Posterior vena cava (tissue), 2 donors: ENCODE data around the gene TMEM191B. TPM values are rescaled to one million over a fixed set of nuclear protein-coding genes. Genes with fewer than 3 reads are reported as not detected.
"Not testable (repeated sequence)": the region's sequence is repeated elsewhere in the genome, so short reads cannot be mapped to it uniquely, and the experiment has no call there.

Experiments
- DNase-seq: peaks from one replicate; pipeline ENCODE4 v3.0.0-alpha.2; 2020; ENCODE audit warnings: low spot score
- intact Hi-C, 2 donors: fragments of 100-400 bp; cut with DNase I; formaldehyde crosslinking; loops; one replicate each; pipeline versions ENCODE4 v1.14.1 to v1.14.2; 2022 to 2023
- total RNA-seq, 2 donors: library from RNA; stranded (reverse); fragmentation: NEBNext Ultra II Directional; extraction: Animal tissue kit (Norgen Biotek cat#: 25700); gene quantifications; one replicate each; pipeline ENCODE4 v1.2.1, GENCODE V29; 2021
- donor health status: DM: yes; HTN: yes; CAD: no.
- donor health status: DM: yes; HTN: yes; CAD: no.

TMEM191B gene
- total RNA-seq, 2 donors from 2014 or later = 0.62 to 1.2 TPM

DNA sequence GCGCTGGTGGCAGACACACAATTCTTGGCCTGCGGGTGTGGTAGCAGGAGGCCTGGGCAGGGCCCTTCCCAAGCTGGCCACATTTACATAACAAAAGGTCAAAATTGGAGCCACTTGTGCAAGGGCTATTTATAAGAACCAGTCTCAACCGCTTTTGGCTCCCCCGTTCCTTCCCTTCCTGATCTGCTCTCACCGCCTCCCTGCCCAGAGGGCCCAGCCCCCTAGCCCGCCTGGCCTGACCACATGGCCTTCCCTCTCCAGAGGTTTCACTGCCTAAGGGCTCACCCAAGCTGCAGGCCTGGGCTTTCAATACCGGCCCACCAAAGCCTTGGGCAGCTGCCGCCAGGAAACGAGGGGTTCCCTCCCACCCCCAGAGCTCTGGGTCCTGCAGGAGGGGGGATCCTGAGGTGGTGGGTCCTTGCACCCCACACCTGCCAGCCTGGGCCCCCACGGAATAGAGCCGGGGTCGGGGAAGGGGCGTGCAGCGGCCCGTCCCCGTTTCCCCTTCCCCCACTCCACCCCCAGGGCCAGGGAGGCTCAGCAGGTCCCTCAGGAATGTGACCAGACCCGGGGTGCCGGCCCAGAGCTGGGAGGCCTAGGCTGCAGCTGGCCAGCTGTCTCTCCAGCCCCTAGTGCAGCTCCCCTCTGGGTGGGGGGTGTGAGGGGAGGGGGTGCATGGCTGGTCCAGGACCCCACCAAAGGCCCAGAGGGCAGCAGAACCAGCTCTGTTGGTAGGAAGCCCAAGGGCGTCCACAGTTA, 25.4 kb downstream of the TMEM191B start:
- intact Hi-C loops, DNase-seq: not testable (repeated sequence)

DNA sequence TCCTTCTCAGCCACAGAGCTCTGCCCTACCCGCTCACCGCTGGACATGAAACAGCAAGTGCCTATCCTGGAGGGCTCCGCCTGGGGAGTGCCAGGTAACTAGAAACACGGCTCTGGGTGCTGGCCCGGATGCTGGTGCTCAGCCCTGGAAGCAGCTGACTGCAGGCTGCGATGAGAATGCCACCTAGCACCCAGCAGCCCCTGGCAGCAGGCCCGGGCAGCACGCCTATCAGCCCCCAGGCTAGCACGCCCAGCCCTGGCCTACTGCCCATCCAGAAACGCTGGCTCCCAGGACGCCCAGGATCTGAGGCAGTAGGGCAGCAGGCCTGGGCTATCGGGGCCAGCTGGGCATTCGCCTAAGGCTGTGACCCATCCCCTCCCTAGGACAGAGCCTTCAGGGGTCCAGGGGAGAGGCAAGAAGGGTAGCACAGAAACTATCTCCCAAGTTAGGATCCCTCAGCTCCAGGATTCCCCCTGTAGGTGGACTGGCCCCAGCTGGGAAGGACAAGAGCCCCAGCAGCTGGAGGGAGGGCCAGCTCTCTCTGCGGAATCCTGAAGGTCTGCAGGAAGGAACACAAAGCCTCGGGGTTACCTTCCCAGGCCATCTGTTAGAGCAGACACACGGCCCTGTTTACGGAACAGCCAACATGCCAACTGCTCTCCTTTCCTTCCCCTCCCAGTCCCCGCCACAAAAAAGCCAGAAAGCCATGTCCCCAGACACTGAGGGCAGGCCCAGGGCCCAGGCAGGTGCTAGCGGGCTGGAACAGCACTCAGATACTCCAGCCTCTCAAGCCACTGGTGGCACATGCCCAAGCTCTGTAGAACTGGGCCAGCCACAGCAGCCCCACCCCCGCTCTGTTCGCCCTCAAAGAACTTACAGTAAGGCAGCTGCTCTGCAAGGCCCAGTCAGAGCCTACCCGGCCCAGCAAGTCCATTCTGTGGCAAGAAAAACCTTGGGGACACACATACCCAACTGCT, 27.0 kb downstream of the TMEM191B start:
- DNase-seq, intact Hi-C loops: not testable (repeated sequence)

DNA sequence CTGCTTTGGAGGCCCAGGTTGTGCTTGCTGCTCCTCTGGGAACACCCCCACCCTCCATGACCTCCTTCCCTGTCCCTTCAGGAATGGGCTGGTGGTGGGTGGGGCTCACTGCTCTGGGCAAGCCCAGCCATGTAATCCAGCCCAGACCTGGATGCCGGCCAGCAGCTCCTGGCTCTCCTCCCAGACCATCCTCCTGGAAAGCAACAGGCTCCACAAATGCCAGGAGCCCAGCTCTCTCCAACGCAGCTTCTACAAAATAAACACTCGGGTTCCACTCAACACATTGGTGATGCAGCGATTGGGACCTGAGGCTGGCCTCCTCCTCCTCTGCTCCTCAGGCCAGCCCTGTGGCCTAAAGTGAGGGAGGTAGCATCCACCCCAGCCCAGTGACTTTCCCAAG, 30.9 kb downstream of the TMEM191B start:
- intact Hi-C loops, DNase-seq: not testable (repeated sequence)

DNA sequence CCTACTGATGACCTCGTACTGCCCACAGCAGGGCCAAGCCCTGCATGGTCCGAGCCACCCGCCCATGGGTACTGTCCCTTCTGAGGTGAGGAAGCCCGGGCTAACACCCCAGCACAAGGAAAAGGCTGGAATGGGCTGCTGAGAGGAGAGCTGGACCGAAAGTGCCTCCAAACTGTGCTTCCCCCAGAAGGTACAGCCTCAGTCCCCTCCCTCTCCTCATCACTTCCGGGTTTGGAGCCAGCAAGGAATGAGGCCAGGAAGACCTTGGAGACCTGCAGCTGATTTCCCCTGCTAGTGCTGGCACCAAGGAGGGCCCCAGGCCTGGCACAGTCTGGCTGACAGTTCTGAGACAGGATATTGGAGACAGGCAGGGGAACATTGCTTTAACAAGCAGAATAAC, 31.3 kb downstream of the TMEM191B start:
- DNase-seq, intact Hi-C loops: not testable (repeated sequence)

DNA sequence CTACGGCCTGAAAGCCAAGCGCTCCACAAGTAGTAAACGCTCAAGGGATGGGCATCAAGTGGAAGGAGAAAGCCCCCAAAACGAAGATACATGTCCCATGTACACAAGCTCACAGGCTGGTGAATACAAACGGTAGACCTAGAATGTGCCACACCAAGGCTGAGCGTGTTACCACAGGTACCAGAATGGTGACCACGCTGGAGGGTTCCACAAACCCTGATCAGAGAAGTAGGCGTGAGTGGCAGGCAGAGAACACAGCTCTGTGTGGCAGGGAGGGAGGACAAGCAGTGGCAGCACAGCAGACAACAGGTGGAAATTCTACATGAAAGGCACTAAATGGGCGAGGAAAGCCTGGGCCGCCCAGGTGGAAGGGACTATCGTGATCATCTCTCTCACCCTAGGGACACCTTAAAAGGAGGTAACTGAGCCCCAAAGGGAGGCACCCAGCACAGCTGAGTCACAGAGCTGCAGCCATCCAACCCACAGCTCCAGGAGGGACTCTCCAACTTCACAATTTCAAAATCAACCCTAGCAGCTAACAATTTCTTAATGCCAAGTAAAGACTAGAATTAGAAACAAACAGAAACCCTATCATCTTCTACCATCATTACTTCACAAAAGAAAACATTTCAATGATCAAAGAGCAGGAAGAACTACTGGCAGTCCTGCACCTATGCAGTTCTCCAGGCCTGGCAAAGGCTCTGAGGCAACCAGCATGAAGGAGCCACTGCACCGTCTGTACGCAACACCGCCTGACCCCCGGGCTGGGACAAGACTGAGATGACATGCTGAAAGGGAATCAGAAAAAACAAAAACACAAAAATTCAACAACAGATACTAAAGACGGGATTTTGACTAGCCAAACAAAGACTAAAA, 32.7 kb downstream of the TMEM191B start:
- DNase-seq, intact Hi-C loops: not testable (repeated sequence)

DNA sequence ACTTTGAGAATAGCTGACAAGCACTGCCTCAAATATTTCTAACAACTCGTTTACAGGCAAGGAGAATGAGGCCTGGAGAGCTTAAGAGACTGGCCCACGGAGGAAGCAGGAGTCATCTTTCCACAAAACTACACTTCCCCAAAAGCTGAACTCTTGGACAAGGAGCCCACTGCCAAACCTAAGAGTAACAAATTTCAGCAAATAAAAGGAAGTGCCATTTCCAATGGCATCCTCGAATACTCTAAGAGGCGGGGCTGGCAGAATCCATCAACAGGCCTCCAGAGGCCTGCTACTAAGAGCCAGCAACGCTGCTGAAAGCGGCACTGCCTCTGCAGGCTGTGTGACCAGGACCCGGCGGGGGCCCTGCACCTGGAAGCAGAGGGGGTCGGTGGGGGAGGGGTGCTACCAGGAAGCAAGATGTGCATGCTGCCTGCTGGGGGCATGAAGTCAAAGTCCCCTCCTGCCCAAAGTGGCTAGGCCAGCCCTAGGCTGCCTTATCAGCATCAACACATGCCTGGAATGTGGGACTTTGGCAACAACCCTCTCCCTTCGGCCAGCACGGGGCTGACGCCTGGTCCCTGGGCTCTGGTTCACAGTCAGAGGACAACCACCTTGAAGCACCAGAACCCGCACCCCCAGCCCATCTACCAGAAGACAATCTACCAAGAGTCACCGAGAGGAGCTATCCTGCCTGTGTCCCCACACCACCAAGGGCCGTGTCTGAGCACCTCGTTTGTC, 43.1 kb downstream of the TMEM191B start:
- DNase-seq, intact Hi-C loops: not testable (repeated sequence)

DNA sequence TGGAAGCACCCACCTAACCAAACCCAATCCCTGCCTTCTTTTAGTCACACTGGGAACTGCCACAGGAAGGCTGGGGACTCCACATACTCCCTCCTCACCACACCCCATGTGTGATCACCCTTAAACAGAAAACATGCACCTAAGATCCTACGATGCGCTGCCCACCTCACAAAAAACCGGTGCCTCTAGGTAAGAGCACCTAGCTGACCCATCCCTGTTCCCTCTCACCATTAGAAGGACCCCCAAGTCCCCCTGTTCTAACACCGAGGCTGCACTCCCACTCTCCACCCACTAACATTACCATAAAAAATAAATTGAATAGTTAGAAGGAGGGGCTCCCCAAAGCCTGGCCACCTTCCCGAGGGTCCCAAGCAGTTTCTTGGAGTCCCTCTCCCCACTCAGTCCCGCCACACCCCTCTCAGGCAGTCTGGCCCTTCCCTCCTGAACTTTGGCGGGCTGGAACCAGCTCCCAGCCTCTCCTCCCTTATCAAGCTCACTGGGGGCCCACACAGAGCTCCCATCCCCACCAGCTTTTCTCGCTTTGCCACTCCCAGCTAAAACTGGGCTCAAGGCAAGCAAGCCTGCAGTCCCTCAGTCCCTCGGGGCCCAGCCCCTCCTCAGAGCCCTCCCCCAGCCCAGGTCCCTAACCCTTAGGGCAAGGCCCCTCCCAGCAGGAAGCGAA, 46.0 kb downstream of the TMEM191B start:
- intact Hi-C loops, DNase-seq: not testable (repeated sequence)

DNA sequence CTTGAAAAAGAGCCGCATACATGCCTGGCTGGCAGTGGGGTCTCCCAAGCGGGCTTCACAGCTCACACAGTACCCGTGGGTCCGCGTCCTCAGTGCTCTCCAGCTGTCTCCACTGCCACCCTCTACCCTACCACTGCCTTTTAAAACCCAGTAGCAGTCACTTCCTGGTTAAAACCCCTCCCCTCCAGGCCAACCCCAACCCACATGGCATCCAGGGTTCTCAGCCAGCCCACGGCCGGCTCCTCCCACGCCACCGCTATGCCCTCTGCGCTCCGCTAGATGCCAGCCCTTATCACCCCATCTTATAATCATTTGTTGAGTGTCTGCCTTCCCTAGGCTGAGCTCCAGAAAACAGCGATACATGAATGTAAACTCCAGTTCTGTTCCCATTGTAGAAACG, 47.0 kb downstream of the TMEM191B start:
- intact Hi-C loops, DNase-seq: not testable (repeated sequence)

DNA sequence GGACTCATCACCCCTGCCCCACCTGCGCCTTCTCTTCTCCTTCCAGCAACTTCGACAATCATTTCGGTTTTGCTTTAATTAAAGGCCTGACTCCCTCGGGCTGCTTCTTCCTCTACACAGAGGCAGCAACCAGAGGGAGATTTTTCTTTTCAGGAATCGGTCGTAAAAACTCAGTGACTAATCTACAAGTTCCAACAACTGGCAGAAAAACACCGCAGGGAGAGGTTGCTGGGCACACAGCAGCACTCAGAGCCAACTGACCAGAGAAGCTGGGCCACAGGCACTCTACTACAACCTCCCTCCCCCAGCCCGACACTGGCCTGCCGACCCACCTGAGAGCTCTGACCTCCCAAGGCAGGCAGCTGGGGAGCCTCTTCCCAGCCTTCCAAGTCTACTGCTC, 48.1 kb downstream of the TMEM191B start:
- DNase-seq, intact Hi-C loops: not testable (repeated sequence)

DNA sequence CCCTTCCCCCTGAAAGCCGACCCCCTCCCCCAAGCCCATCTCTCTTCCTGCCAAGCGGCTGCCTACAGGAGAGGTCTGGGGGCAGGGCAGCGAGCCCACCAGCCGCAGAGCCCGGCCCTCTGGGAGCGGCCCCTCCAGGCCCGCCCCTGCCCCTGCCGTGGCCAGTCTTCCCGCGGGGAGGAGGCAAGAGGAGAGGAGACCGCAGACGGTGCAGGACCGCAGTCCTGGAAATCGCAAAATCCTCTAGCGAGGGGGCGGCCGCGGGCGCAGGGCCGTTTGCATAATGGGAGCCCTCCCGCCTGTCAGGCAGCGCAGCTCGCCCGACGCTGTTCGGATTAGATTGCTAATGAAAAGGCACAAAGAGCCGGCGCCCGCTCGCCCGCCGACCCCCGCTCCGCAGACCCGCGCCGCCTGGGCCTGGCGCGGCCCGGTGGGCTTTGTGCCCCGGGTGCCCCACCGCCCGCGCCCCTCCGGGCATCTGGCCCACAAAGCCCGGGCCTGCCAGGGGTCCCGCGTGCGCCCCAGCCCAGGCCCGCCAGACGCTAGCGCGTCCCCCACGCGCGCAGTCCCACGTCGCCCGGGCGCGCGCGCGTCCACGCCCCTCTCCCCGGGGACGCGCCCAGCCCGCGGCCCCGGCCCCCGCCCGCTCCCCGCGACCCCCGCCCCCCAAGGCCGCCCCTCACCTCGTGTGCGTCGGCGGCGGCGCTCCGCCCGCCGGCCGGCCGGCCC, 49.7 kb downstream of the TMEM191B start:
- DNase-seq, intact Hi-C loops: not testable (repeated sequence)

DNA sequence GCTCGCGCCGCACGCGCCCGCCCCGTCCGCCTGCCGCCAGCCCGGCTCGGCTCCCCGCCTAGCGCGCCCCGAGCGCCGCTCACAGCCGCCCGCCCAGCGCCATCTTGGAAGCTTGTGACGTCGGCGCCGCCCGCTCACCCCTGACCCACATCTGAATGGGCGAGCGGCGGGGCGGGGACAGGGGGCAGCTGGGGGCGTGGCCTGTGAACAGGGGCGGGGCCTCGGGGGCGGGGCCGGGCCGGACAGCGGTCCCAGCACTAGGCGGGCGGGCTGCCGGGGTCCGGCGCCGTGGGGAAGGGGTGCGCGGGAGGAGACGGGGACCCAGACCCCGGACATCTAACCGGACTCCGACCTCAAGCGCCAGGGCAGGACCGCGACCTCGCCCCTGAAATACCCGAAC, 50.2 kb downstream of the TMEM191B start:
- intact Hi-C loops = not testable (repeated sequence)
- peak; percentile 76 for DNase-seq

Other genes with a start within 250 kb of the TMEM191B start
- not detected for gene GGTLC3, start 9.6 kb upstream of the TMEM191B start, total RNA-seq
- gene RIMBP3, start 84.1 kb downstream of the TMEM191B start, total RNA-seq = under 1 TPM; 0.38 to 0.60 TPM